Measurements from ENCODE around the gene NKIRAS2.

Gene NKIRAS2

DNA sequence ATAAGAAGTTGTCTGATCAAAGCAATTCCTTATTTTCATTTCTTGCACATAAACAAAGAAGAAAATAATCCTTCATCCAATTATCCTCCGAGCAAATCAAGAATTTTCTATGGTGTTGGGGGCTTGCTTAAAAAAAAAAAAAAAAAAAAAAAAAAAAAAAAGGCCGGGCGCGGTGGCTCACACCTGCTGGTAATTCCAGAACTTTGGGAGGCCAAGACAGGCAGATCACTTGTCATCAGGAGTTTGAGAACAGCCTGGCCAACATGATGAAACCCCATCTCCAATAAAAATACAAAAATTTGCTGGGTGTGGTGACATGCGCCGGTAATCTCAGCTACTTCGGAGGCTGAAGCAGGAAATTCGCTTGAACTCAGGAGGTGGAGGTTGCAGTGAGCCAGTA is 34.0 kb upstream of the NKIRAS2 start:
- Histone ChIP-seq H3K9ac (ENCODE audit: low read depth, low read length, poor library complexity, severe bottlenecking) (no peak overlapping the region), H2AFZ (ENCODE audit: low read length) (no peak overlapping the region), H3K9me2 (replicated peaks; ENCODE audit: low read depth, low read length) (no peaks in the 10 kb centered on the region), H3K79me2 (ENCODE audit: insufficient read depth, low read length) (no peaks in the 10 kb centered on the region), H3K4me1 (ENCODE audit: insufficient read depth, low read length, poor library complexity, severe bottlenecking) (no peaks in the 10 kb centered on the region), H3K27me3 (ENCODE audit: insufficient read depth, low read length, poor library complexity, severe bottlenecking) (no peaks in the 10 kb centered on the region), H3K36me3 (ENCODE audit: insufficient read depth, low read length) (peaks cover 93% of the 10 kb centered on the region; the same call in 1 of the 2 replicates), H3K4me3 (ENCODE audit: low read length, poor library complexity, severe bottlenecking) (no peak overlapping the region), H3K9me3 (ENCODE audit: insufficient read depth, low read depth, low read length) (no peaks in the 10 kb centered on the region), H4K20me1 (ENCODE audit: insufficient read depth, low read length, poor library complexity, severe bottlenecking) (no peaks in the 10 kb centered on the region), H3F3A (ENCODE audit: low read depth) (no peaks in the 10 kb centered on the region), H3K4me2 (ENCODE audit: low read depth, low read length, poor library complexity, severe bottlenecking) (no peak overlapping the region)
- TF ChIP-seq, protein P1, sequence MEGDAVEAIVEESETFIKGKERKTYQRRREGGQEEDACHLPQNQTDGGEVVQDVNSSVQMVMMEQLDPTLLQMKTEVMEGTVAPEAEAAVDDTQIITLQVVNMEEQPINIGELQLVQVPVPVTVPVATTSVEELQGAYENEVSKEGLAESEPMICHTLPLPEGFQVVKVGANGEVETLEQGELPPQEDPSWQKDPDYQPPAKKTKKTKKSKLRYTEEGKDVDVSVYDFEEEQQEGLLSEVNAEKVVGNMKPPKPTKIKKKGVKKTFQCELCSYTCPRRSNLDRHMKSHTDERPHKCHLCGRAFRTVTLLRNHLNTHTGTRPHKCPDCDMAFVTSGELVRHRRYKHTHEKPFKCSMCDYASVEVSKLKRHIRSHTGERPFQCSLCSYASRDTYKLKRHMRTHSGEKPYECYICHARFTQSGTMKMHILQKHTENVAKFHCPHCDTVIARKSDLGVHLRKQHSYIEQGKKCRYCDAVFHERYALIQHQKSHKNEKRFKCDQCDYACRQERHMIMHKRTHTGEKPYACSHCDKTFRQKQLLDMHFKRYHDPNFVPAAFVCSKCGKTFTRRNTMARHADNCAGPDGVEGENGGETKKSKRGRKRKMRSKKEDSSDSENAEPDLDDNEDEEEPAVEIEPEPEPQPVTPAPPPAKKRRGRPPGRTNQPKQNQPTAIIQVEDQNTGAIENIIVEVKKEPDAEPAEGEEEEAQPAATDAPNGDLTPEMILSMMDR (conservative IDR thresholded peaks at IDR 0.05; ENCODE audit: low read length) = no peak
- TF ChIP-seq EZH2phosphoT487 (IDR thresholded peaks at IDR 0.05; ENCODE audit: borderline replicate concordance) = no peak

DNA sequence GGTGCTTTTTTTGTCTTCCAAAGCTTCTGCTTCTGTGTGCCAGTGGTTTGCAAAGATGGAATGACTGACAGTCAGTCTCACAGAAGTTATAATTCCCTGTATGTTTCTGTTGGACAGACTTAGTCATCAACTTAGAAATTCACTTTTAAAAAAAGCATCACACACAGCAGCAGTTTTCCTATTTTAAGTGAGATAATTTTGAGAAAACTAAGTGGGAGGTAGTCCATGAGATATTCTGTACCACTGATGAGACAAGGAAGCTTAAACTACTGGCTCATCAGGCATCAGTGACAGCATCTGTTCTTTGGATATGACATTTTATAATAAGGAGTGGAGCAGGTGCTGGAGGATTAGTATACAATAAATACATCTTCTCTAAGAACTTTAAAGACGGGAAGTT is 33.3 kb upstream of the NKIRAS2 start:
- Histone ChIP-seq H3K9me3 (ENCODE audit: insufficient read depth, low read depth, low read length) (no peaks in the 10 kb centered on the region), H3K27me3 (ENCODE audit: insufficient read depth, low read length, poor library complexity, severe bottlenecking) (no peaks in the 10 kb centered on the region), H3K4me2 (ENCODE audit: low read depth, low read length, poor library complexity, severe bottlenecking) (no peak overlapping the region), H3K9ac (ENCODE audit: low read depth, low read length, poor library complexity, severe bottlenecking) (no peak overlapping the region), H4K20me1 (ENCODE audit: insufficient read depth, low read length, poor library complexity, severe bottlenecking) (no peaks in the 10 kb centered on the region), H3K4me1 (ENCODE audit: insufficient read depth, low read length, poor library complexity, severe bottlenecking) (no peaks in the 10 kb centered on the region), H2AFZ (ENCODE audit: low read length) (no peak overlapping the region), H3F3A (ENCODE audit: low read depth) (no peaks in the 10 kb centered on the region), H3K36me3 (ENCODE audit: insufficient read depth, low read length) (peaks cover 95% of the 10 kb centered on the region; the same call in 1 of the 2 replicates), H3K79me2 (ENCODE audit: insufficient read depth, low read length) (no peaks in the 10 kb centered on the region), H3K9me2 (replicated peaks; ENCODE audit: low read depth, low read length) (no peaks in the 10 kb centered on the region), H3K4me3 (ENCODE audit: low read length, poor library complexity, severe bottlenecking) (no peak overlapping the region)
- TF ChIP-seq EZH2phosphoT487 (IDR thresholded peaks at IDR 0.05; ENCODE audit: borderline replicate concordance) = no peak
- TF ChIP-seq, protein P1 (conservative IDR thresholded peaks at IDR 0.05; ENCODE audit: low read length) = no peak

DNA sequence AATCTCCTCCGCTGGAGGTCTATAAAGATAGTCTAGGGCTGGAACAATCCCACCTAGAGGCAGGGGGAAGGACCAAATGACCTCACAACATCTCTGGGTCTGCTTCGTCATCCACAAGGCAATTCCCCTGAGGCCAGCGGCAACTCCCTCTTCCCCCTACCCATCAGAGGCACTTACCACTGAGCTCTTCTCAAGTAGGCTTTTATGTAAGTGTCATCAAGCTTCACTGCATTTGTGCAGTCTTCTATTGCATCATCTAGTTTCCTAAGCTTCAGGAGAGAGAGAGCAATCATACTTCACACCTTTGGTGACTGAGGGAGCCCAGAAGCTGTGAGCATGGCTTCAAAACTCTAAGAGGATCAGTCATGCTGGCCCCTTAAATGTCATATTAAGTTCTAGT is 32.2 kb upstream of the NKIRAS2 start:
- Histone ChIP-seq H3K9ac (ENCODE audit: low read depth, low read length, poor library complexity, severe bottlenecking) (no peak overlapping the region), H2AFZ (ENCODE audit: low read length) (no peak overlapping the region), H3K9me3 (ENCODE audit: insufficient read depth, low read depth, low read length) (no peaks in the 10 kb centered on the region), H3F3A (ENCODE audit: low read depth) (no peaks in the 10 kb centered on the region), H4K20me1 (ENCODE audit: insufficient read depth, low read length, poor library complexity, severe bottlenecking) (no peaks in the 10 kb centered on the region), H3K4me2 (ENCODE audit: low read depth, low read length, poor library complexity, severe bottlenecking) (no peak overlapping the region), H3K36me3 (ENCODE audit: insufficient read depth, low read length) (peaks cover 95% of the 10 kb centered on the region; the same call in 1 of the 2 replicates), H3K9me2 (replicated peaks; ENCODE audit: low read depth, low read length) (no peaks in the 10 kb centered on the region), H3K4me3 (ENCODE audit: low read length, poor library complexity, severe bottlenecking) (no peak overlapping the region), H3K79me2 (ENCODE audit: insufficient read depth, low read length) (no peaks in the 10 kb centered on the region), H3K4me1 (ENCODE audit: insufficient read depth, low read length, poor library complexity, severe bottlenecking) (no peaks in the 10 kb centered on the region), H3K27me3 (ENCODE audit: insufficient read depth, low read length, poor library complexity, severe bottlenecking) (no peaks in the 10 kb centered on the region)
- no peak for TF ChIP-seq EZH2phosphoT487 (IDR thresholded peaks at IDR 0.05; ENCODE audit: borderline replicate concordance)

DNA sequence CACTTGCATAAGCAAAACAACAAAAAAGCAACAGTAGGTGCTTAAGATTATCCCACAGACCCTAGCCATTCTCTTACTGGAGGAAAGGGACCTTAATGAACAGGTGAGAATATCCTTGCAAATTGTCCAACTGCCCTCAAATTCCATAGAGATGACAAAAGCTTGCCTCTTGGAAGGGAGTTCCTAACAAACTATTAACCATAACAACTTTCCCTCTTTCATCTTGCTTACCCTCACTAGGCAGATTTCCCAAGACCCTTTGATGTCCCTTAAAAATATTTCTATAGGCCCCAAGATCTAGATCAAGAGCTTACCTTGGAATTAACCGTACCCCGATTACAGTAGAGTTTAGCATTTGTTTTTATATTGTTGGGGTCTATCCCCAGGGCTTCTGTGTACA is 31.5 kb upstream of the NKIRAS2 start:
- H2AFZ ChIP-seq (ENCODE audit: low read length) = no peak overlapping the region
- no peak overlapping the region for H3K4me3 ChIP-seq (ENCODE audit: low read length, poor library complexity, severe bottlenecking)
- H3K79me2 ChIP-seq (ENCODE audit: insufficient read depth, low read length) = no peaks in the 10 kb centered on the region
- no peaks in the 10 kb centered on the region for H3K4me1 ChIP-seq (ENCODE audit: insufficient read depth, low read length, poor library complexity, severe bottlenecking)
- no peak overlapping the region for H3K9ac ChIP-seq (ENCODE audit: low read depth, low read length, poor library complexity, severe bottlenecking)
- no peaks in the 10 kb centered on the region for H3F3A ChIP-seq (ENCODE audit: low read depth)
- TF ChIP-seq, protein P1 (conservative IDR thresholded peaks at IDR 0.05; ENCODE audit: low read length) = no peak
- no peak for TF ChIP-seq EZH2phosphoT487 (IDR thresholded peaks at IDR 0.05; ENCODE audit: borderline replicate concordance)
- H3K27me3 ChIP-seq (ENCODE audit: insufficient read depth, low read length, poor library complexity, severe bottlenecking) = no peaks in the 10 kb centered on the region
- H3K9me3 ChIP-seq (ENCODE audit: insufficient read depth, low read depth, low read length) = no peaks in the 10 kb centered on the region
- H3K4me2 ChIP-seq (ENCODE audit: low read depth, low read length, poor library complexity, severe bottlenecking) = no peak overlapping the region
- no peaks in the 10 kb centered on the region for H4K20me1 ChIP-seq (ENCODE audit: insufficient read depth, low read length, poor library complexity, severe bottlenecking)
- no peaks in the 10 kb centered on the region for H3K9me2 ChIP-seq (replicated peaks; ENCODE audit: low read depth, low read length)
- H3K36me3 ChIP-seq (ENCODE audit: insufficient read depth, low read length) = peaks cover 94% of the 10 kb centered on the region; the same call in 1 of the 2 replicates

Data from Loucy (cell line).